ENCODE results near the gene PRKCZ.

DNA sequence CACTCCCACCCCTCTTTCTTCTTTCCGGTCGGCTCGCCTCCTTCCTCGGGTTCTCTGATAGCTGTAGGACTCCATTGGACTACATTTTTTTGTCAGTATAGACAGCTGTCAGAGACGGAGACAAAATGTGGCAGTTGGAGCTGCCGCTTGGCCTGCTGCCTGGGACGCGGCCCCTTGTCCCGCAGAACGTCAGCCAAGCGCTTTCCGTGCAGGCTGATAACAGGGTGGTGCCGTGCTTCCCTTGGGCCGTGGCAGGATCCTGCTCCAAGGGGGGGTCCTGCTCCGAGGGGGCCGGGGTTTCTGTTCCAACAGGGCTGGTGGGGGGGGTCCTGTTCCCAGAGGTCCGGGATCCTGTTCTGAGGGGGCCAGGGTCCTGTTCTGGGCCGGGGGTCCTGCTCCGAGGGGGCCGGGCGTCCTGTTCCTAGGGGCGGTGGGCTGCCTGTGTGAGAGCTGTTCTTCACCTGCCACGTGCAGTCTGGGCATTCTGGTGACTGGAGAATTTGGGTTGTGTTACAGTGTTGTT lies 182.8 kb downstream of the PRKCZ start:
- TF ChIP-seq, protein P1, sequence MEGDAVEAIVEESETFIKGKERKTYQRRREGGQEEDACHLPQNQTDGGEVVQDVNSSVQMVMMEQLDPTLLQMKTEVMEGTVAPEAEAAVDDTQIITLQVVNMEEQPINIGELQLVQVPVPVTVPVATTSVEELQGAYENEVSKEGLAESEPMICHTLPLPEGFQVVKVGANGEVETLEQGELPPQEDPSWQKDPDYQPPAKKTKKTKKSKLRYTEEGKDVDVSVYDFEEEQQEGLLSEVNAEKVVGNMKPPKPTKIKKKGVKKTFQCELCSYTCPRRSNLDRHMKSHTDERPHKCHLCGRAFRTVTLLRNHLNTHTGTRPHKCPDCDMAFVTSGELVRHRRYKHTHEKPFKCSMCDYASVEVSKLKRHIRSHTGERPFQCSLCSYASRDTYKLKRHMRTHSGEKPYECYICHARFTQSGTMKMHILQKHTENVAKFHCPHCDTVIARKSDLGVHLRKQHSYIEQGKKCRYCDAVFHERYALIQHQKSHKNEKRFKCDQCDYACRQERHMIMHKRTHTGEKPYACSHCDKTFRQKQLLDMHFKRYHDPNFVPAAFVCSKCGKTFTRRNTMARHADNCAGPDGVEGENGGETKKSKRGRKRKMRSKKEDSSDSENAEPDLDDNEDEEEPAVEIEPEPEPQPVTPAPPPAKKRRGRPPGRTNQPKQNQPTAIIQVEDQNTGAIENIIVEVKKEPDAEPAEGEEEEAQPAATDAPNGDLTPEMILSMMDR (IDR thresholded peaks at IDR 0.05; ENCODE audit: insufficient read depth, low read depth, low read length): no peak
- no peak for TF ChIP-seq EZH2 (IDR thresholded peaks at IDR 0.05; ENCODE audit: insufficient read depth, low read length)

Measured in astrocyte (in vitro differentiated cells and primary cell).